GM18505 (cell line): ENCODE results near the gene CTAGE9.

Source experiments
- ATAC-seq: cut with Tn5 transposase; IDR thresholded peaks from one replicate; pipeline ENCODE4 v1.9.1; 2021; ENCODE audit not compliant: unreplicated experiment
- POLR2A ChIP-seq: IDR thresholded peaks from 4 replicates; pipeline ENCODE4 v1.6.1; 2011; ENCODE audit warnings: borderline replicate concordance; ENCODE audit not compliant: insufficient read depth, insufficient read length; ENCODE audit errors: extremely low read depth

The CTAGE9 gene

GRCh38 chr6:131741688-131742393 is 31.0 kb upstream of the CTAGE9 start:
- TF ChIP-seq POLR2A: no peak
- ATAC-seq: no peak

- no peak for TF ChIP-seq POLR2A
- ATAC-seq: no peak
Observed at GRCh38 chr6:131740161-131740560, 29.3 kb upstream of the CTAGE9 start.

- ATAC-seq: no peak
Observed at GRCh38 chr6:131739136-131739535, 28.3 kb upstream of the CTAGE9 start.

GRCh38 chr6:131736811-131737210 is 26.0 kb upstream of the CTAGE9 start:
- no peak for ATAC-seq

More at GRCh38 chr6:131739136-131739535, 28.3 kb upstream of the CTAGE9 start:
- TF ChIP-seq POLR2A: no peak

GRCh38 chr6:131736003-131736596 is 25.3 kb upstream of the CTAGE9 start:
- ATAC-seq: no peak
- TF ChIP-seq POLR2A: no peak

More at GRCh38 chr6:131736811-131737210, 26.0 kb upstream of the CTAGE9 start:
- TF ChIP-seq POLR2A: no peak

DNA sequence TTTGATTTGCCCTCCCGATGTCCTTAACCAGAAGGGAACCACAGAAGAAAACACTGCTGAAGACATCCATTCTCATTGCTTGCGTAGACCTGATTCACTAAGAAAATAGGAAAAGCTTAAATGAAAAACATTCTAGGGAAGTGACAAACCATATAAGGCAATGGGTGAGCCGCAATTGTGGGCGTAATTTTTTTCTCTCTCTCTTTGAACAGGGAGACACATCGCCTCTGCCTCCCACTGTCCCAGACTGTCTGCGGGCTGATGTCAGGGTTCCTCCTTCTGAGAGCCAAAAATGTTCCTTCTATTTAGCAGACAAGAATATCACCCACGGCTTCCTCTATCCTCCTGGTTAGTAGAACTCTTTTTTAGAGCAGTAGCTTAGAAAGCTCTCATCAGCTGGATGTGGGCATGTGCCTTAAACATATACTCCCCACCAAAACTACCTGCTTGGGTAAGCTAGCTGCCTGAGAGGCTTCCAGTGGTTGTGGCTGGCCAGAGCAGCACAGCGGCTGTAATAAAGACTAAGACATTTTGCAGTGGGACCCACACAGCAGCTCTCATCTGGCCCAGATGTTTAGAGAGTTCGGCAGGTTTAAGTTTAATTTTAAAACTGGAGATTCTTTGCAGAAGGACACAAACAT is 22.7 kb upstream of the CTAGE9 start:
- TF ChIP-seq POLR2A: no peak
- ATAC-seq: no peak

DNA sequence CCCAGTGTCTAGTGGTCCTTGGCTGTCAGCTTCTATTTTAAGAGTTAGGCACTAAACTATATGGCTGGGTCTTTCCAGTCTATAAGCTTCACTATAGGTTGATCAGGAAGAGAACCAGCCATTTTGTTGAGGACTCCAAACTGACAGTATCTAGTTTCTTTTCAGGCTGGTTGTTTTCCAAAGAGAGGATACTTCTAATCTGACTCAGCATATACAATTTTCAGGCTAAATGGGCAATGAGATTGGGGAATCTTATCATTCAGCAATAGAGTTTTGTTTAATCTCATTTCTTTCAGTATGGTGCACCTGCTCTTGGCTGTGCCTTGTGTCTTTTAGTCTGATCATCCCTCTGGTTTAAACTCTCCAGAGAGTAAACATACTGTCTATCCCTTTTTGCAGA is 20.4 kb upstream of the CTAGE9 start:
- ATAC-seq: no peak
- TF ChIP-seq POLR2A: no peak

DNA sequence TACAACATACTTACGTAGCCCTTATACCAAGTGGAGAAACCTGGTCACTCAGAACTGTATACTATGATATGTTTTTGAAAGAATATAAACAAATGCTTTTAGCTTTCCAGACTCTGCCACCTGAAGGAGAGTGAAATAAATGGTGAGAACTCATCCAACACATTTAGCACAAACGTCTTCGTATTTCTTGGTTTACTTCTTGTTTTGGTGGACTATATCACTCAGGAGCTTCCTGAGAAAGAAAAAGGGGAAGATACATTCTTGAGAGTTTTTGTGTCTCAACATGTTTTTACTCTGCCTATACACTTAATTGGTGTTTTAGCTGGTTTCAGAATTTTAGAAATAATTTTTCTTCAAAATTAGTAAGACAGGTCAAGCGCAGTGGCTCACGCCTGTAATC is 19.4 kb upstream of the CTAGE9 start:
- ATAC-seq: no peak
- TF ChIP-seq POLR2A: no peak

GRCh38 chr6:131729550-131729949 is 18.7 kb upstream of the CTAGE9 start:
- no peak for TF ChIP-seq POLR2A
- ATAC-seq: no peak

- ATAC-seq: no peak
- no peak for TF ChIP-seq POLR2A
Observed at GRCh38 chr6:131728296-131728939, 17.6 kb upstream of the CTAGE9 start.

DNA sequence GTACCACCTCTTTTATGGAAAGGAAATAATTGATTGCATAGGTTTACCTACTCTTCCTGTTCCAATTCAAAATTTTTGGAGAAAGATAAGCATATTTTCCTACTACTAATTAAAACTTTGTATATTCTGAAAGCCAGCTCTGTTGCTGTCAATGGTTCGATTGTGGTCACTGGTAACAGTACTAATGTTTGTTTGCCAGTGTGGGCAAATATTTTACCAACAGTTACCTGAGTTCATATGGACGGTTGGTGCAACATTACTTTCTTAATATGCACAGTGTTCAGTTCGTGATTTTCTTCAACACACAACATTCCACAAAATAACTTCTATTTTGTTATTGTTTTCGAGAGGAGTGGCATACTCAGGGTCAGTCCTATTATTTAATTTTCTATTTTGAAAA is 17.1 kb upstream of the CTAGE9 start:
- no peak for TF ChIP-seq POLR2A
- ATAC-seq: no peak

DNA sequence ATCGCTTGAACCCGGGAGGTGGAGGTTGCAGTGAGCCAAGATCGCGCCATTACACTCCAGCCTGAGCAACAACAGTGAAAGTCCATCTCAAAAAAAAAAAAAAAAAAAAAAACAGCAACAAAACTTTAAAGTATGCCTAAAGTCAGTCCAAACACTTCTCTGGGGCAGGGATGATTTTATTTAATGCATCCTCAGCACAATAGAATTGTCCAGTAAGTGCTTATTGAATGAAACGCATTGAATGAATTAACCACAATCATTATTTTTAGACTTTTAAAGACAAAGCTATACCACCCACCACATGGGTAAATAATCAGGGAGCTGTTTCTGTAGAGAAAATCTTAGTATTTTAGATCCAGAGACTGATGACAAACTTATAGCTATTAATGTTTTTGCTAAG is 16.6 kb upstream of the CTAGE9 start:
- no peak for TF ChIP-seq POLR2A
- ATAC-seq: no peak

DNA sequence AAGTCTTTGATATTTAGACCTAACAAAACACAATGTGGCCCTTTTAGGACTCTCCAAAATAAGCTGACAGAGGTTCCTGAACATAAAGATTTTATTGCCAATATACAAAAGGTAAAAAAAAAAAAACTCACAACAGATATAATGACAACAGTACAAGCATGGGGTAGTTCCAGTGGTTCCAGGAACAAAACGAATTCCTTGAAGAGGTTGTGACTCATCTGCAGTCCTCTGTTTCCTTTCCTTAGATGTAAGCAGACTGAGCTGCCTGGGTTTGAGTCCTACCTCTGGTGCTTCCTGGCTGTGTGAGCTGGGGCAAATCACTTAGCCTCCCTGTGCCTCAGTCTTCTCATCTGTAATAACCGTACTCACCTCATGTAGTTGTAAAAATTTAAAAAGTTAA is 13.3 kb upstream of the CTAGE9 start:
- TF ChIP-seq POLR2A: no peak
- no peak for ATAC-seq
